ENCODE data around the gene ZCCHC8. TPM values are rescaled to one million over a fixed set of nuclear protein-coding genes. Genes with fewer than 3 reads are reported as not detected.
A peak's percentile ranks its signal among the peaks of the same experiment; 100 is the strongest.
"Not testable (repeated sequence)": the region's sequence is repeated elsewhere in the genome, so short reads cannot be mapped to it uniquely, and the experiment has no call there.

Gene ZCCHC8
- total and polyA plus RNA-seq, 4 experiments from 2014 or later: 5.4 to 59.9 (median 32.9) TPM

DNA sequence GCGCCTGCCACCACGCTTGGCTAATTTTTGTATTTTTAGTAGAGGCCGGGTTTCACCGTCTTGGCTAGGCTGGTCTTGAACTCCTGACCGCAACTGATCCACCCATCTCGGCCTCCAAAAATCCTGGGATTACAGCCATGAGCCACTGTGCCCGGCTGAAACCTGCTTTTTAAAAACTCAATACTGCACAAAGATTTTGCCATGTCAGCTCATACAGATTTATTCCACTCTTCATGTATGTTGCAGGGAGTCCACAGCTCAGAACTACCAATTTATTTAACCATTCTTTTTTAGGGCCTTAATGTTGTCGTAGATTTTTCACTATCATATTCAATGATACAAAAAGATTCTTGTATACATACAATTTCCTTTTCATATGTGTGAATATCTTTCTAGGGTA is 20.0 kb downstream of the ZCCHC8 start:
- POLR2A ChIA-PET (ENCODE audit: partially characterized antibody): interaction anchor here (1.2 kb wide), 1 partner anchor 23 kb away, joined by 3 read pairs; no protein-coding TSS in a partner anchor
- no peaks in the 10 kb centered on the region for H3K9me3 Mint-ChIP-seq
- CTCF ChIA-PET (ENCODE audit: partially characterized antibody): interaction anchor here (1.3 kb wide), 2 partner anchors 9 to 82 kb away, joined by 5 to 7 read pairs; no protein-coding TSS in a partner anchor

GRCh38 chr12:122474324-122474716 is 26.4 kb downstream of the ZCCHC8 start:
- H3K36me3 ChIP-seq (ENCODE audit: insufficient read depth, low read length): peaks cover 38% of the 10 kb centered on the region
- intact Hi-C loops (cut with micrococcal nuclease): no loop called here
- ChIA-PET POLR2A (ENCODE audit: partially characterized antibody) (interaction anchor here (0.9 to 5.2 kb wide), 2 partner anchors 16 to 76 kb away, joined by 3 to 62 read pairs; no protein-coding TSS in a partner anchor), CTCF (ENCODE audit: partially characterized antibody) (interaction anchor here (1.1 to 8.4 kb wide), 6 partner anchors 12 to 279 kb away, joined by 3 to 332 read pairs (median 7); partner anchors contain the start of genes CLIP1 and DENR)
- DNase-seq: no peak
- H3K4me3 Mint-ChIP-seq: no peak overlapping the region
- H3K36me3 Mint-ChIP-seq: peaks cover 43 to 53% of the 10 kb centered on the region in 2 donors
- H3K27me3 ChIP-seq (ENCODE audit: insufficient read depth, low read length): no peaks in the 10 kb centered on the region
- no peaks in the 10 kb centered on the region for H3K9me3 ChIP-seq (ENCODE audit: control insufficient read depth in 1 of 2, low read length in 2 of 2)
- no peaks in the 10 kb centered on the region for H3K4me1 ChIP-seq (ENCODE audit: insufficient read depth, low read length)
- H3K27ac ChIP-seq (ENCODE audit: low read depth, low read length): no peak overlapping the region
- peak overlapping the region in 4 of 7 donors; percentile 36 to 89 (median 81) for H3K27ac Mint-ChIP-seq
- H3K27me3 Mint-ChIP-seq: no peaks in the 10 kb centered on the region
- H3K4me1 Mint-ChIP-seq: peaks cover 3 to 11% (median 9%) of the 10 kb centered on the region in 4 donors
- no peak overlapping the region for H3K4me3 ChIP-seq (ENCODE audit: low read length in 2 of 2)
- no peaks in the 10 kb centered on the region for H3K9me3 Mint-ChIP-seq

More for the DNA sequence above, 20.0 kb downstream of the ZCCHC8 start:
- no peak for DNase-seq
- Histone ChIP-seq H3K27ac (ENCODE audit: low read depth, low read length) (no peak overlapping the region), H3K4me3 (ENCODE audit: low read length in 2 of 2) (no peak overlapping the region), H3K36me3 (ENCODE audit: insufficient read depth, low read length) (peaks cover 48% of the 10 kb centered on the region), H3K4me1 (ENCODE audit: insufficient read depth, low read length) (no peaks in the 10 kb centered on the region), H3K9me3 (ENCODE audit: control insufficient read depth in 1 of 2, low read length in 2 of 2) (no peaks in the 10 kb centered on the region), H3K27me3 (ENCODE audit: insufficient read depth, low read length) (no peaks in the 10 kb centered on the region)
- no peaks in the 10 kb centered on the region for H3K27me3 Mint-ChIP-seq
- peak overlapping the region in 1 of 7 donors; percentile 17 for H3K27ac Mint-ChIP-seq
- peaks cover 54 to 72% of the 10 kb centered on the region in 2 donors for H3K36me3 Mint-ChIP-seq
- H3K4me1 Mint-ChIP-seq: peaks cover 0 to 6% (median 2%) of the 10 kb centered on the region in 4 donors
- H3K4me3 Mint-ChIP-seq: no peak overlapping the region
- intact Hi-C loops (cut with micrococcal nuclease): no loop called here

DNA sequence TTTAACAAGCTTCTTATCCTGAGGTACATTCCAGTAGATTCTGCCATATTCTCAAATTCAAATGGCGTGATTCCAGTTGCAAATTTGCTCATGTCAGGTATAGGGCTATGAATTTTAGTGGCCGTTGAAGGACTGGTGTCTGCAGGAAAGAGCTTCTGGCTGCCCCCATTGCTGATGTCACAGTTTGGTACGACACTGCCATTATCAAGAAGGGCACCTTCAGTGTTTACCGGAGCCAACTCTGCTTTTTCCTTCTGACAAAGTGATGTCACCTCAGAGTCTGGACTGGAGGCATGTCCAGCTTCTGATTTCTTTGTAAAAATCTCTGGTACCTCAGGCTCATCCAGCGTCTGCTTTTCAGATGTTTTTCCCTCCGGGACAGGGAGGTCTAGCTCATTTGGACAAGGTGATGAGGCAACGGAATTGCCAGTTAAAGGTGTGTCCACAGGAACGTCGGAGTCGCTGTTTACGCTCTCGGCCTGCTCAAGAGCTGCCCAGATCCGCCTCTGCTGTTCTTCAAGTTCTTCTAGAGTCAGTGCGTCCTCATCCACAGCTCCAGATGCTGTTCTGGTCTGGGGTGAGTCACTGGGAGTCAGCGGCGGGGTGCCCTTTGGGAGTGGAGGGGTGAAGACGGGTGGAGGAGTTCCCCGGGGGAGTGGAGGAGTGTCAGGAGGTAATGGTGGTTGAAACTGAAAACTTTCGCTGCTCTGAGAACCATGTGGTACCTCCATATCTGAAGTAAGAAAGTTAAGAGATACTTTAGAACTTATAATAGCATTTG is 27.0 kb downstream of the ZCCHC8 start:
- Histone ChIP-seq H3K4me1 (ENCODE audit: insufficient read depth, low read length) (no peaks in the 10 kb centered on the region), H3K36me3 (ENCODE audit: insufficient read depth, low read length) (peaks cover 36% of the 10 kb centered on the region), H3K27ac (ENCODE audit: low read depth, low read length) (no peak overlapping the region), H3K27me3 (ENCODE audit: insufficient read depth, low read length) (no peaks in the 10 kb centered on the region), H3K9me3 (ENCODE audit: control insufficient read depth in 1 of 2, low read length in 2 of 2) (no peaks in the 10 kb centered on the region), H3K4me3 (ENCODE audit: low read length in 2 of 2) (no peak overlapping the region)
- no peak overlapping the region for H3K4me3 Mint-ChIP-seq
- H3K4me1 Mint-ChIP-seq: peaks cover 4 to 11% (median 9%) of the 10 kb centered on the region in 4 donors
- peak overlapping the region; percentile 56 to 89 (median 66) for H3K27ac Mint-ChIP-seq
- H3K27me3 Mint-ChIP-seq: no peaks in the 10 kb centered on the region
- no peak for DNase-seq
- intact Hi-C loops (cut with micrococcal nuclease): no loop called here
- CTCF ChIA-PET (ENCODE audit: partially characterized antibody): interaction anchor here (0.8 to 8.4 kb wide), 16 partner anchors 11 to 280 kb away, joined by 3 to 332 read pairs (median 6); partner anchors contain the start of genes CLIP1, DENR and ZCCHC8
- H3K36me3 Mint-ChIP-seq: peaks cover 42 to 47% of the 10 kb centered on the region in 2 donors
- POLR2A ChIA-PET (ENCODE audit: partially characterized antibody): interaction anchor here (0.6 to 5.2 kb wide), 5 partner anchors 17 to 75 kb away, joined by 3 to 62 read pairs (median 3); partner anchors contain the start of gene ZCCHC8
- no peaks in the 10 kb centered on the region for H3K9me3 Mint-ChIP-seq

- Mint-ChIP-seq H3K4me1 (peaks cover 4 to 11% (median 9%) of the 10 kb centered on the region in 4 donors), H3K9me3 (no peaks in the 10 kb centered on the region), H3K27me3 (no peaks in the 10 kb centered on the region), H3K36me3 (peaks cover 26 to 33% of the 10 kb centered on the region in 2 donors), H3K4me3 (no peak overlapping the region), H3K27ac (peak overlapping the region in 4 of 7 donors; percentile 12 to 65 (median 22))
- intact Hi-C loops (cut with micrococcal nuclease): loop anchor here (1.0 to 2.0 kb wide), 3 partner anchors 19 to 72 kb away; partner anchors contain the start of gene CLIP1
- Histone ChIP-seq H3K36me3 (ENCODE audit: insufficient read depth, low read length) (peaks cover 25% of the 10 kb centered on the region), H3K27ac (ENCODE audit: low read depth, low read length) (no peak overlapping the region), H3K4me1 (ENCODE audit: insufficient read depth, low read length) (no peaks in the 10 kb centered on the region), H3K4me3 (ENCODE audit: low read length in 2 of 2) (no peak overlapping the region), H3K9me3 (ENCODE audit: control insufficient read depth in 1 of 2, low read length in 2 of 2) (no peaks in the 10 kb centered on the region), H3K27me3 (ENCODE audit: insufficient read depth, low read length) (no peaks in the 10 kb centered on the region)
- POLR2A ChIA-PET (ENCODE audit: partially characterized antibody): interaction anchor here (0.6 to 5.2 kb wide), 9 partner anchors 10 to 503 kb away, joined by 3 to 62 read pairs (median 7); partner anchors contain the start of genes OGFOD2 and ZCCHC8
- CTCF ChIA-PET (ENCODE audit: partially characterized antibody): interaction anchor here (0.6 to 8.4 kb wide), 49 partner anchors 9 to 1154 kb away, joined by 3 to 332 read pairs (median 4); partner anchors contain the start of genes CLIP1 and ZCCHC8
- DNase-seq: peak in 4 of 5 donors; percentile 59 to 65 (median 63)
Measured at GRCh38 chr12:122471324-122472226, 29.2 kb downstream of the ZCCHC8 start.

GRCh38 chr12:122470576-122470975 is 30.2 kb downstream of the ZCCHC8 start:
- H3K4me1 ChIP-seq (ENCODE audit: insufficient read depth, low read length); H3K27me3 Mint-ChIP-seq; DNase-seq; H3K27me3 ChIP-seq (ENCODE audit: insufficient read depth, low read length); H3K9me3 ChIP-seq (ENCODE audit: control insufficient read depth in 1 of 2, low read length in 2 of 2); H3K27ac Mint-ChIP-seq; H3K27ac ChIP-seq (ENCODE audit: low read depth, low read length); H3K4me3 ChIP-seq (ENCODE audit: low read length in 2 of 2); H3K9me3 Mint-ChIP-seq; H3K4me3 Mint-ChIP-seq: not testable (repeated sequence)
- H3K36me3 Mint-ChIP-seq: peaks cover 18 to 23% of the 10 kb centered on the region in 2 donors
- intact Hi-C loops (cut with micrococcal nuclease): loop anchor here (2.0 kb wide), 1 partner anchor 18 kb away; no protein-coding TSS in a partner anchor
- peaks cover 18% of the 10 kb centered on the region for H3K36me3 ChIP-seq (ENCODE audit: insufficient read depth, low read length)
- POLR2A ChIA-PET (ENCODE audit: partially characterized antibody): interaction anchor here (1.7 to 5.2 kb wide), 3 partner anchors 16 to 72 kb away, joined by 9 to 62 read pairs (median 9); partner anchors contain the start of gene ZCCHC8
- CTCF ChIA-PET (ENCODE audit: partially characterized antibody): interaction anchor here (0.5 to 8.4 kb wide), 24 partner anchors 8 to 139 kb away, joined by 3 to 332 read pairs (median 9); partner anchors contain the start of genes CLIP1 and ZCCHC8
- H3K4me1 Mint-ChIP-seq: peaks cover 4 to 10% (median 8%) of the 10 kb centered on the region in 4 donors

GRCh38 chr12:122469856-122470255 is 30.9 kb downstream of the ZCCHC8 start:
- not testable (repeated sequence) for H3K27ac ChIP-seq (ENCODE audit: low read depth, low read length); H3K27me3 Mint-ChIP-seq; H3K4me1 Mint-ChIP-seq; DNase-seq; H3K9me3 ChIP-seq (ENCODE audit: control insufficient read depth in 1 of 2, low read length in 2 of 2); H3K4me3 ChIP-seq (ENCODE audit: low read length in 2 of 2); H3K9me3 Mint-ChIP-seq; H3K27ac Mint-ChIP-seq; H3K27me3 ChIP-seq (ENCODE audit: insufficient read depth, low read length); H3K4me1 ChIP-seq (ENCODE audit: insufficient read depth, low read length); H3K4me3 Mint-ChIP-seq
- H3K36me3 ChIP-seq (ENCODE audit: insufficient read depth, low read length): peaks cover 14% of the 10 kb centered on the region
- POLR2A ChIA-PET (ENCODE audit: partially characterized antibody): interaction anchor here (0.6 to 5.2 kb wide), 4 partner anchors 15 to 284 kb away, joined by 3 to 62 read pairs (median 6); no protein-coding TSS in a partner anchor
- intact Hi-C loops (cut with micrococcal nuclease): loop anchor here (2.0 kb wide), 1 partner anchor 17 kb away; no protein-coding TSS in a partner anchor
- peaks cover 13 to 18% of the 10 kb centered on the region in 2 donors for H3K36me3 Mint-ChIP-seq
- CTCF ChIA-PET (ENCODE audit: partially characterized antibody): interaction anchor here (2.9 to 8.4 kb wide), 5 partner anchors 17 to 76 kb away, joined by 12 to 332 read pairs (median 23); no protein-coding TSS in a partner anchor

Measured in CD4-positive, alpha-beta memory T cell (primary cell).